GM12878 (cell line): Measurements from ENCODE around the gene LRRC61. TPM values are rescaled to one million over a fixed set of nuclear protein-coding genes. Genes with fewer than 3 reads are reported as not detected.

ENCODE experiments used
- ATAC-seq: fragments of 200-7000 bp; cut with Tn5 transposase; 3 replicates; pipeline ENCODE4 v1.9.1; 2020; ENCODE audit warnings: mild to moderate bottlenecking, moderate library complexity
- BruUV-seq: library from RNA; stranded (reverse); fragments of 400-500 nt; replicated peaks from 2 replicates; lab custom pipeline; 2021; lab: Mats Ljungman, UMichigan
- CTCF ChIA-PET: fragments of 300-600 bp; sonication (Branson Sonifier 250); formaldehyde crosslinking; extraction: SDS; loops from one replicate; lab custom pipeline; 2021; ENCODE audit warnings: inconsistent platforms; lab: Yijun Ruan, JAX
- POLR2A ChIA-PET: fragments of 350-600 bp; formaldehyde crosslinking; extraction: SDS; loops from one replicate; lab custom pipeline; 2021; ENCODE audit warnings: inconsistent platforms; lab: Charles Lee
- RAD21 ChIA-PET: fragments of 300-600 bp; sonication (Branson Sonifier 250); formaldehyde crosslinking; loops from one replicate; lab custom pipeline; 2023; ENCODE audit warnings: antibody characterized with exemption; ENCODE audit not compliant: unreplicated experiment; lab: Charles Lee
- SMC1A ChIA-PET: fragments of 300-600 bp; sonication (Branson Sonifier 250); formaldehyde crosslinking; loops from one replicate; lab custom pipeline; 2023; ENCODE audit not compliant: unreplicated experiment, uncharacterized antibody; lab: Charles Lee
- DNase-seq: peaks from one replicate; pipeline ENCODE4 v3.0.0-alpha.2; 2011; ENCODE audit warnings: low read depth, low spot score
- FAIRE-seq: peaks from 3 replicates; lab custom pipeline; 2011; peaks lifted over from hg19 to GRCh38; lab: Jason Lieb, UNC
- H2AFZ ChIP-seq: 2 replicates; pipeline ENCODE4 v1.6.0; 2011; ENCODE audit warnings: low read depth, low read length, control low read depth; ENCODE audit not compliant: control insufficient read depth
- H3K27ac ChIP-seq: 2 replicates; pipeline ENCODE4 v1.5.1; 2011; ENCODE audit warnings: control low read depth; ENCODE audit not compliant: control insufficient read depth, insufficient read depth
- H3K27me3 ChIP-seq, 2 experiments: replicated peaks in 1 of 2; 2 replicates each; pipeline versions ENCODE4 v1.6.0 to v1.6.1; 2011; ENCODE audit warnings: low read length in 1 of 2; ENCODE audit not compliant: control insufficient read depth in 2 of 2, insufficient read depth in 2 of 2
- H3K36me3 ChIP-seq, 2 experiments: 2 replicates each; pipeline ENCODE4 v1.5.1; 2011; ENCODE audit warnings: low read length in 1 of 2; ENCODE audit not compliant: control insufficient read depth in 2 of 2, insufficient read depth in 2 of 2
- H3K4me1 ChIP-seq: 2 replicates; pipeline ENCODE4 v1.6.1; 2011; ENCODE audit warnings: mild to moderate bottlenecking, low read length, moderate library complexity, mixed read lengths; ENCODE audit not compliant: control insufficient read depth, insufficient read depth
- H3K4me2 ChIP-seq: 2 replicates; pipeline ENCODE4 v1.6.0; 2011; ENCODE audit warnings: control low read depth; ENCODE audit not compliant: control insufficient read depth, insufficient read depth
- H3K4me3 ChIP-seq: fragments of 200-600 bp; sonication (generic); 2 replicates; pipeline ENCODE4 v1.5.1; 2016
- H3K79me2 ChIP-seq: 2 replicates; pipeline ENCODE4 v1.6.0; 2011; ENCODE audit warnings: low read length; ENCODE audit not compliant: control insufficient read depth, insufficient read depth
- H3K9ac ChIP-seq: 2 replicates; pipeline ENCODE4 v1.8.0; 2011; ENCODE audit warnings: low read length, control low read depth, mixed read lengths; ENCODE audit not compliant: control insufficient read depth, insufficient read depth
- H3K9me3 ChIP-seq: replicated peaks from 3 replicates; pipeline ENCODE4 v1.5.1; 2011; ENCODE audit warnings: mild to moderate bottlenecking, low read length; ENCODE audit not compliant: control insufficient read depth, insufficient read depth
- H4K20me1 ChIP-seq: 2 replicates; pipeline ENCODE4 v1.6.0; 2011; ENCODE audit not compliant: control insufficient read depth, insufficient read depth
- CHD1 ChIP-seq: IDR thresholded peaks from 2 replicates; pipeline ENCODE4 v1.6.1; 2012; ENCODE audit warnings: low read depth, low read length, improper control_type of control experiment
- DPF2 ChIP-seq: fragments of 450-650 bp; IDR thresholded peaks from 2 replicates; pipeline ENCODE4 v1.6.1; 2017; ENCODE audit warnings: mild to moderate bottlenecking
- HCFC1 ChIP-seq: fragments of 150-350 bp; IDR thresholded peaks from 2 replicates; pipeline ENCODE4 v1.6.1; 2014; ENCODE audit warnings: low read length
- IKZF2 ChIP-seq, 2 experiments: fragments of 450-650 bp; IDR thresholded peaks; 2 replicates each; pipeline ENCODE4 v1.6.1; 2017; ENCODE audit warnings: mild to moderate bottlenecking in 2 of 2, moderate library complexity in 2 of 2
- MTA2 ChIP-seq: fragments of 450-650 bp; IDR thresholded peaks from 2 replicates; pipeline ENCODE4 v1.6.1; 2016; ENCODE audit warnings: low read depth, mild to moderate bottlenecking, moderate library complexity
- MTA3 ChIP-seq: IDR thresholded peaks from 2 replicates; pipeline ENCODE4 v1.6.1; 2012; ENCODE audit warnings: low read length, inconsistent platforms, borderline replicate concordance
- NKRF ChIP-seq: fragments of 450-650 bp; conservative IDR thresholded peaks from 2 replicates; pipeline ENCODE4 v1.6.1; 2017; ENCODE audit warnings: mild to moderate bottlenecking, moderate library complexity
- RBBP5 ChIP-seq: fragments of 200-600 bp; sonication (generic); conservative IDR thresholded peaks from 2 replicates; pipeline ENCODE4 v1.6.1; 2016
- TAF1 ChIP-seq: IDR thresholded peaks from 2 replicates; pipeline ENCODE4 v1.6.1; 2011; ENCODE audit warnings: mild to moderate bottlenecking, low read depth, low read length, borderline replicate concordance
- YBX1 ChIP-seq: fragments of 450-650 bp; IDR thresholded peaks from 2 replicates; pipeline ENCODE4 v1.6.1; 2016; ENCODE audit warnings: antibody characterized with exemption
- WGBS: methylation state at CpG from one replicate; pipeline ENCODE4 v1.1.6; 2016; ENCODE audit warnings: low lambda C conversion rate; ENCODE audit not compliant: insufficient replicate concordance, insufficient coverage; ENCODE audit errors: missing lambda C conversion rate; 5-methylcytosine and 5-hydroxymethylcytosine counted together
- in situ Hi-C: fragments of 300-500 bp; cut with MboI; formaldehyde crosslinking; loops from 9 replicates; pipeline ENCODE4 v1.14.3; 2018; ENCODE audit warnings: mixed read lengths
- intact Hi-C: fragments of 100-400 bp; cut with micrococcal nuclease; formaldehyde crosslinking; loops from one replicate; pipeline ENCODE4 v1.14.2; 2022; ENCODE audit not compliant: unreplicated experiment
- polyA plus RNA-seq, 11 experiments: library from polyadenylated mRNA; depleted of rRNA in 4 of 11; unstranded in 6 of 11; stranded (reverse) in 5 of 11; fragments of >200 nt; fragmentation: Nextera tagmentation in 4 of 11; fragmentation: Illumina TruSeq in 1 of 11; extraction: Ambion mirVana in 4 of 11; extraction: Trizol in 1 of 11; gene quantifications; 1 replicate in 1 of 11; 2 replicates in 10 of 11; pipeline versions ENCODE4 v1.2.1 to v1.2.3, GENCODE V29; 2011 to 2016; ENCODE audit warnings: inconsistent platforms in 2 of 11, missing spikeins in 2 of 11, low read depth in 1 of 11
- total RNA-seq, 4 experiments: library from RNA; depleted of rRNA in 3 of 4; stranded (reverse); fragments of >200 nt in 3 of 4; fragmentation: Illumina TruSeq in 1 of 4; extraction: Trizol in 1 of 4; gene quantifications; 2 replicates each; pipeline versions ENCODE4 v1.2.1 to v1.2.3, GENCODE V29; 2013 to 2021
- TF ChIP-seq, protein P1 (sequence below): fragments of 450-650 bp; formaldehyde crosslinking; IDR thresholded peaks from 2 replicates; pipeline ENCODE4 v1.4.0; 2020; ENCODE audit warnings: mild to moderate bottlenecking, moderate library complexity

LRRC61 gene
- total and polyA plus RNA-seq, 10 of the 15 experiments (the other 5 are each of a cell fraction or from before 2014, with no cell fraction given): 1.4 to 54.2 (median 21.8) TPM

- TF ChIP-seq MTA3 (no peak; the same call in 1 of the 2 replicates), CHD1 (no peak), HCFC1 (no peak), YBX1 (no peak), NKRF (peak; percentile 76), MTA2 (no peak)
- TF ChIP-seq, all 136 proteins: peak for 47
These were observed 55.8 kb downstream of the LRRC61 start, which contains the start of gene ZNF775 (continued) for GRCh38 chr7:150378853-150379440.

DNA sequence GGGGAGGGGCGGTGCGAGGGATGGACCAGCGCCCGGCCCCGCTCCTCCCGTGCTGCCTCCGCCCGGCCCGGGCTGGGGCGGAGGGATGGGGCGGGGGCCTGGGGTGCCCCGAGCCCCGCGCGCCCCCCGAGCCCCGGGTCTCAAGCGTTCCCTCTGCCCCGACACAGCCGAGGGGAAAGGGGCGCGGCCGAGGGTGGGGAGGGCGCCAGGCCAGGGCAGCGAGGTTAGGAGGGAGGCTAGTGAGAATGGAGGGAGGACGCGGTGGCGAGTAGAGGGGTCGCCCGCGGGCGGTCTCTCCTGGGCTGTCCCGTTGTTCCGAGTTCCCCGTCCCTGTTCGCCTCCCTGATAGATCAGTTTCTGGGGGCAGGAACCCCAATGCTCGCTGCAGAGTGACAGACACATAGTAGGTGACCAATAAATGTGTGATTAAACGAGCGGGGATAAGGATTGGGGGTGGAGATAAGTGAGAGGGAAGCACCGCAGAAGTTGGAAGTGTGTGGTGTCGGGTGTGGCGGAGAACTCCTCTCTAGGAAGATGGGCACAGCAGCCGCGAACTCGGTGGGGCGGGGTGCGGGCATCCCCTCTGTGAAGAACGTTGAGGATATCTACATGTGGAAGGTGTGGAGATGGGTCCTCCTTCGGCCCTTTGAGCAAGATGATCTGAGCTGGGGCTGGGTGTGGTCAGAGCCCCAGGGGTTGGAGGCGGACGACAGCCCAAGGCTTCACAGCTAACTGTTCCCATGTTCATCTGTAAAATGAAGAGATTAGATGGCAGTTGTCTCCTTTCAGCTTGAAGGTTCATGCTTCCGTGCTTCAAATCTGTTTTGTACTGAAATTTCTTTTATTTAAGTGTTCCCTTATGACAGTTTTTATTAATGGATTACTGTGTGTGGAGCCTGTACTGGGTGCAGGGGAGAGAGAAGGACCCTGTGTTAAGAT lies 56.6 kb downstream of the LRRC61 start:
- DNase-seq: no peak
- peak; percentile 8 for ATAC-seq
- intact Hi-C loops (loop anchor here (1.0 to 5.0 kb wide), 4 partner anchors 11 to 288 kb away; partner anchors contain the start of gene REPIN1), in situ Hi-C loops (no loop called here)
- H3K4me2 ChIP-seq: peak overlapping the region; percentile 58
- peak overlapping the region; percentile 99 for H3K4me3 ChIP-seq
- H3K9me3 ChIP-seq: no peaks in the 10 kb centered on the region
- BruUV-seq: TSS peak; percentile 67
- H3K9ac ChIP-seq: peak overlapping the region; percentile 84
- RAD21 ChIA-PET: interaction anchor here (1.1 to 2.0 kb wide), 4 partner anchors 10 to 29 kb away, joined by 4 to 29 read pairs (median 10); partner anchors contain the start of gene REPIN1
- H4K20me1 ChIP-seq: no peaks in the 10 kb centered on the region; the same call in 1 of the 2 replicates
- CTCF ChIA-PET: interaction anchor here (0.7 to 1.8 kb wide), 6 partner anchors 10 to 42 kb away, joined by 3 to 12 read pairs (median 4); a partner anchor contains a TSS
- H3K27me3 ChIP-seq: no peaks in the 10 kb centered on the region
- peak overlapping the region; percentile 40 for H2AFZ ChIP-seq
- H3K27ac ChIP-seq: peak overlapping the region; percentile 97
- SMC1A ChIA-PET: interaction anchor here (0.7 to 2.0 kb wide), 8 partner anchors 9 to 287 kb away, joined by 3 to 28 read pairs (median 6); a partner anchor contains a TSS
- WGBS: under 1% methylated on average over 27 of the region's 52 CpGs
- H3K4me1 ChIP-seq: peaks cover 73% of the 10 kb centered on the region
- H3K36me3 ChIP-seq: no peaks in the 10 kb centered on the region; a peak in 1 of 4 replicates
- no peak for FAIRE-seq
- peaks cover 59% of the 10 kb centered on the region for H3K79me2 ChIP-seq
- POLR2A ChIA-PET: interaction anchor here (0.7 to 1.9 kb wide), 6 partner anchors 10 to 53 kb away, joined by 3 to 26 read pairs (median 8); partner anchors contain the start of gene REPIN1
- TF ChIP-seq NKRF (0 out of 2 replicates have a peak, but pooled peaks have one; percentile 12), IKZF2 (IDR thresholded peaks at IDR 0.05) (no peak), CHD1 (peak; percentile 87; the same call in 1 of the 2 replicates), TAF1 (0 out of 2 replicates have a peak, but pooled peaks have one; percentile 1), RBBP5 (no peak), DPF2 (0 out of 2 replicates have a peak, but pooled peaks have one; percentile 2)
- TF ChIP-seq, protein P1, sequence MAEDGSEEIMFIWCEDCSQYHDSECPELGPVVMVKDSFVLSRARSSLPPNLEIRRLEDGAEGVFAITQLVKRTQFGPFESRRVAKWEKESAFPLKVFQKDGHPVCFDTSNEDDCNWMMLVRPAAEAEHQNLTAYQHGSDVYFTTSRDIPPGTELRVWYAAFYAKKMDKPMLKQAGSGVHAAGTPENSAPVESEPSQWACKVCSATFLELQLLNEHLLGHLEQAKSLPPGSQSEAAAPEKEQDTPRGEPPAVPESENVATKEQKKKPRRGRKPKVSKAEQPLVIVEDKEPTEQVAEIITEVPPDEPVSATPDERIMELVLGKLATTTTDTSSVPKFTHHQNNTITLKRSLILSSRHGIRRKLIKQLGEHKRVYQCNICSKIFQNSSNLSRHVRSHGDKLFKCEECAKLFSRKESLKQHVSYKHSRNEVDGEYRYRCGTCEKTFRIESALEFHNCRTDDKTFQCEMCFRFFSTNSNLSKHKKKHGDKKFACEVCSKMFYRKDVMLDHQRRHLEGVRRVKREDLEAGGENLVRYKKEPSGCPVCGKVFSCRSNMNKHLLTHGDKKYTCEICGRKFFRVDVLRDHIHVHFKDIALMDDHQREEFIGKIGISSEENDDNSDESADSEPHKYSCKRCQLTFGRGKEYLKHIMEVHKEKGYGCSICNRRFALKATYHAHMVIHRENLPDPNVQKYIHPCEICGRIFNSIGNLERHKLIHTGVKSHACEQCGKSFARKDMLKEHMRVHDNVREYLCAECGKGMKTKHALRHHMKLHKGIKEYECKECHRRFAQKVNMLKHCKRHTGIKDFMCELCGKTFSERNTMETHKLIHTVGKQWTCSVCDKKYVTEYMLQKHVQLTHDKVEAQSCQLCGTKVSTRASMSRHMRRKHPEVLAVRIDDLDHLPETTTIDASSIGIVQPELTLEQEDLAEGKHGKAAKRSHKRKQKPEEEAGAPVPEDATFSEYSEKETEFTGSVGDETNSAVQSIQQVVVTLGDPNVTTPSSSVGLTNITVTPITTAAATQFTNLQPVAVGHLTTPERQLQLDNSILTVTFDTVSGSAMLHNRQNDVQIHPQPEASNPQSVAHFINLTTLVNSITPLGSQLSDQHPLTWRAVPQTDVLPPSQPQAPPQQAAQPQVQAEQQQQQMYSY: peak; percentile 20; the same call in 1 of the 2 replicates
